Mesendoderm (in vitro differentiated cells): Measurements from ENCODE around the gene MMAB.

ENCODE experiments used
- DNase-seq: peaks from one replicate; pipeline ENCODE4 v3.0.0; 2013
- H2AK5ac ChIP-seq: 2 replicates; pipeline ENCODE4 v1.6.1; 2013; ENCODE audit warnings: low read length, inconsistent platforms
- H2BK120ac ChIP-seq: 2 replicates; pipeline ENCODE4 v1.6.1; 2013; ENCODE audit warnings: low read depth, mild to moderate bottlenecking, low read length, moderate library complexity, mixed read lengths
- H2BK15ac ChIP-seq: replicated peaks from 2 replicates; pipeline ENCODE4 v1.6.1; 2013; ENCODE audit warnings: low read depth, mild to moderate bottlenecking, moderate library complexity
- H2BK5ac ChIP-seq: 2 replicates; pipeline ENCODE4 v1.6.1; 2013; ENCODE audit warnings: low read length, inconsistent platforms
- H3K18ac ChIP-seq: 2 replicates; pipeline ENCODE4 v1.6.1; 2013; ENCODE audit warnings: mild to moderate bottlenecking, low read length, mixed read lengths
- H3K23ac ChIP-seq: one replicate; pipeline ENCODE4 v1.6.1; 2013; ENCODE audit warnings: low read length
- H3K27ac ChIP-seq: 2 replicates; pipeline ENCODE4 v1.5.1; 2013; ENCODE audit warnings: low read depth, mild to moderate bottlenecking, inconsistent platforms, low read length, moderate library complexity
- H3K27me3 ChIP-seq: 2 replicates; pipeline ENCODE4 v1.6.1; 2013; ENCODE audit warnings: low read length, control low read depth, mild to moderate bottlenecking, inconsistent platforms; ENCODE audit not compliant: insufficient read depth, poor library complexity
- H3K36me3 ChIP-seq: 2 replicates; pipeline ENCODE4 v1.6.1; 2013; ENCODE audit warnings: low read length, inconsistent platforms; ENCODE audit not compliant: control insufficient read depth, insufficient read depth
- H3K4ac ChIP-seq: one replicate; pipeline ENCODE4 v1.6.1; 2013; ENCODE audit warnings: low read depth, mild to moderate bottlenecking, low read length, moderate library complexity
- H3K4me1 ChIP-seq: 2 replicates; pipeline ENCODE4 v1.6.1; 2013; ENCODE audit warnings: low read depth, low read length, inconsistent platforms; ENCODE audit not compliant: control insufficient read depth
- H3K4me2 ChIP-seq: 2 replicates; pipeline ENCODE4 v1.6.1; 2013; ENCODE audit warnings: low read length
- H3K4me3 ChIP-seq: 2 replicates; pipeline ENCODE4 v1.5.1; 2013; ENCODE audit warnings: mild to moderate bottlenecking, low read length
- H3K56ac ChIP-seq: one replicate; pipeline ENCODE4 v1.6.1; 2013; ENCODE audit warnings: low read length
- H3K79me1 ChIP-seq: 2 replicates; pipeline ENCODE4 v1.6.1; 2013; ENCODE audit warnings: low read length, inconsistent platforms
- H3K79me2 ChIP-seq: 2 replicates; pipeline ENCODE4 v1.6.1; 2013; ENCODE audit warnings: mild to moderate bottlenecking, low read length; ENCODE audit not compliant: control insufficient read depth, insufficient read depth
- H3K9ac ChIP-seq: 2 replicates; pipeline ENCODE4 v1.6.1; 2013; ENCODE audit warnings: low read length, inconsistent platforms
- H4K5ac ChIP-seq: one replicate; pipeline ENCODE4 v1.6.1; 2013; ENCODE audit warnings: low read length
- H4K8ac ChIP-seq: one replicate; pipeline ENCODE4 v1.6.1; 2013; ENCODE audit warnings: low read depth, mild to moderate bottlenecking, control low read depth, low read length, moderate library complexity
- WGBS: extraction: QIAGEN DNeasy Blood & Tissue Kit; methylation state at CpG from one replicate; pipeline ENCODE4 v1.1.7; 2013; ENCODE audit warnings: low lambda C conversion rate, missing lambda C conversion rate; ENCODE audit not compliant: insufficient coverage; ENCODE audit errors: extremely low coverage; 5-methylcytosine and 5-hydroxymethylcytosine counted together

The MMAB gene

DNA sequence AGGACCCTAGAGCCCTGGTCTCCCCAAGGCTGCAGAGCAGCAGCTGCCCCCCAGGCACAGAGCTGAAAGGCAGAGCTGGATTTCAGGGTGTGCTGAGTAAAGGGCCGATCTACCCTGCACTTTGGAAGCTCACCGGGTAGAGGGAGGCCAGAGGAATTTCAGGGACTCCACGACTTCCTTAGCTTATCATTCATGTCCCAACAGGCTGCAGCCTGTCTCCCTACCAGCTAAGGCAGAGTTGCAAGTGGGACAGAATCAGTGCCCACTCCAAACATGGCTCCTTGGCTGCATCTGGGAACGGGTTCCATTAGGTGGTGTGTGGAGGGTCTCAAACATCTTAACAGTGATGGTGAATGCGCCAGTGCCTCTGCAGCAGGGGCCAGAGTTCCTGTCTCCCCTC, 27.5 kb downstream of the MMAB start:
- H4K5ac ChIP-seq, result no peak overlapping the region
- no peak overlapping the region for H2BK15ac ChIP-seq
- WGBS, result no CpG with 5 or more reads among the region's 5 CpGs
- H3K18ac ChIP-seq, result no peak overlapping the region
- no peak overlapping the region for H3K27ac ChIP-seq
- no peaks in the 10 kb centered on the region for H3K27me3 ChIP-seq
- H3K23ac ChIP-seq, result no peak overlapping the region
- no peaks in the 10 kb centered on the region for H3K36me3 ChIP-seq
- no peaks in the 10 kb centered on the region for H3K79me1 ChIP-seq
- H3K9ac ChIP-seq, result no peak overlapping the region
- H3K4me3 ChIP-seq, result no peak overlapping the region
- no peaks in the 10 kb centered on the region for H3K79me2 ChIP-seq
- no peak overlapping the region for H2BK120ac ChIP-seq
- no peaks in the 10 kb centered on the region for H3K4me1 ChIP-seq
- no peak overlapping the region for H4K8ac ChIP-seq
- no peak overlapping the region for H3K4ac ChIP-seq
- no peak overlapping the region for H2AK5ac ChIP-seq
- no peak for DNase-seq
- H2BK5ac ChIP-seq, result no peak overlapping the region
- no peak overlapping the region for H3K56ac ChIP-seq
- no peak overlapping the region for H3K4me2 ChIP-seq

GRCh38 chr12:109544955-109545531, 28.3 kb downstream of the MMAB start:
- no peak for DNase-seq
- no peak overlapping the region for H3K4me2 ChIP-seq

GRCh38 chr12:109542876-109543275, 30.4 kb downstream of the MMAB start:
- WGBS, result no CpG with 5 or more reads among the region's 6 CpGs
- Histone ChIP-seq H4K8ac (no peak overlapping the region), H3K36me3 (no peaks in the 10 kb centered on the region), H2BK5ac (no peak overlapping the region), H2BK15ac (no peak overlapping the region), H3K4me3 (no peak overlapping the region), H3K4me2 (no peak overlapping the region), H3K79me1 (no peaks in the 10 kb centered on the region), H4K5ac (no peak overlapping the region), H3K27ac (no peak overlapping the region), H3K18ac (no peak overlapping the region), H2AK5ac (no peak overlapping the region), H3K56ac (no peak overlapping the region), H3K4me1 (no peaks in the 10 kb centered on the region), H2BK120ac (no peak overlapping the region), H3K9ac (no peak overlapping the region), H3K79me2 (no peaks in the 10 kb centered on the region), H3K27me3 (no peaks in the 10 kb centered on the region), H3K4ac (no peak overlapping the region), H3K23ac (peak overlapping the region; percentile 57)
- no peak for DNase-seq

More at GRCh38 chr12:109544955-109545531, 28.3 kb downstream of the MMAB start:
- no peaks in the 10 kb centered on the region for H3K79me1 ChIP-seq
- H3K23ac ChIP-seq, result no peak overlapping the region
- no peak overlapping the region for H2BK5ac ChIP-seq
- H3K4ac ChIP-seq, result no peak overlapping the region
- WGBS, result no CpG with 5 or more reads among the region's 7 CpGs
- H4K8ac ChIP-seq, result no peak overlapping the region
- no peaks in the 10 kb centered on the region for H3K27me3 ChIP-seq
- H3K9ac ChIP-seq, result no peak overlapping the region
- H3K56ac ChIP-seq, result no peak overlapping the region
- no peak overlapping the region for H4K5ac ChIP-seq
- no peaks in the 10 kb centered on the region for H3K4me1 ChIP-seq
- no peak overlapping the region for H2AK5ac ChIP-seq
- H3K18ac ChIP-seq, result no peak overlapping the region
- H2BK15ac ChIP-seq, result no peak overlapping the region
- no peak overlapping the region for H3K27ac ChIP-seq
- no peaks in the 10 kb centered on the region for H3K79me2 ChIP-seq
- no peak overlapping the region for H2BK120ac ChIP-seq
- H3K36me3 ChIP-seq, result no peaks in the 10 kb centered on the region
- H3K4me3 ChIP-seq, result no peak overlapping the region

DNA sequence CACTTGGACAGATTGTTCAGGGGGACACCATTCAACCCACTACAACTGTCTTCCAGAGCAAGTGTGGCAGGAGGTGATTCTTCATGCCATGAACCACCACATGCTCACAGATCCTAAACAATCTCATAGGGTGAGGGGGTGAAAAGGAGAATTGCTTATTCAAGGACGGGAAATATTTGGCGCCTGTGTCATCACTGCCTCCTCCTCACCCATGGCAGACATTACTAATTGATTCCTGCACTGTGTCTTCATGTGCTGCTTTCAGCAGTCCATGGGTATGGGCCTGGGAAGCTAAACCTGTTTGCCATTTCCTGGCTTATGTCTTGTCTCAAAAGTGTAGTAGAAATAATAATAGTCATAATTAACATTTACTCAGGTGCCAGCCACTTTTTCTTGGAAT, 31.3 kb downstream of the MMAB start:
- H3K9ac ChIP-seq, result no peak overlapping the region
- no peak overlapping the region for H2BK5ac ChIP-seq
- H2BK120ac ChIP-seq, result no peak overlapping the region
- no CpG with 5 or more reads among the region's 2 CpGs for WGBS
- no peak overlapping the region for H2BK15ac ChIP-seq
- H4K5ac ChIP-seq, result no peak overlapping the region
- H3K36me3 ChIP-seq, result no peaks in the 10 kb centered on the region
- no peak overlapping the region for H3K4ac ChIP-seq
- no peak overlapping the region for H3K56ac ChIP-seq
- no peak overlapping the region for H2AK5ac ChIP-seq
- H3K79me1 ChIP-seq, result no peaks in the 10 kb centered on the region
- H3K4me2 ChIP-seq, result no peak overlapping the region
- no peaks in the 10 kb centered on the region for H3K27me3 ChIP-seq
- DNase-seq, result peak; percentile 67
- H3K27ac ChIP-seq, result no peak overlapping the region
- H3K18ac ChIP-seq, result no peak overlapping the region
- H3K4me3 ChIP-seq, result no peak overlapping the region
- H4K8ac ChIP-seq, result no peak overlapping the region
- no peaks in the 10 kb centered on the region for H3K4me1 ChIP-seq
- H3K23ac ChIP-seq, result no peak overlapping the region
- no peaks in the 10 kb centered on the region for H3K79me2 ChIP-seq

GRCh38 chr12:109541413-109541726, 31.9 kb downstream of the MMAB start:
- no peak overlapping the region for H3K9ac ChIP-seq
- no peaks in the 10 kb centered on the region for H3K36me3 ChIP-seq
- H3K23ac ChIP-seq, result no peak overlapping the region
- H2BK15ac ChIP-seq, result no peak overlapping the region
- H3K4me3 ChIP-seq, result no peak overlapping the region
- no peak overlapping the region for H4K5ac ChIP-seq
- no peak overlapping the region for H2BK5ac ChIP-seq
- H3K27ac ChIP-seq, result no peak overlapping the region
- H2AK5ac ChIP-seq, result no peak overlapping the region
- no peak overlapping the region for H3K4me2 ChIP-seq
- no peaks in the 10 kb centered on the region for H3K79me1 ChIP-seq
- H3K18ac ChIP-seq, result no peak overlapping the region
- WGBS, result no CpG with 5 or more reads among the region's 4 CpGs
- no peaks in the 10 kb centered on the region for H3K27me3 ChIP-seq
- no peak for DNase-seq
- no peak overlapping the region for H3K4ac ChIP-seq
- H3K4me1 ChIP-seq, result no peaks in the 10 kb centered on the region
- H2BK120ac ChIP-seq, result no peak overlapping the region
- no peaks in the 10 kb centered on the region for H3K79me2 ChIP-seq
- H3K56ac ChIP-seq, result no peak overlapping the region
- no peak overlapping the region for H4K8ac ChIP-seq
